Calu3 (cell line): ENCODE results near the gene HSD17B2. TPM values are rescaled to one million over a fixed set of nuclear protein-coding genes. Genes with fewer than 3 reads are reported as not detected.

Source experiments
- BruUV-seq: library from RNA; stranded (reverse); fragments of 400-500 nt; replicated peaks from 2 replicates; lab custom pipeline; 2021; lab: Mats Ljungman, UMichigan
- CTCF ChIA-PET: fragments of 300-600 bp; sonication (Branson Sonifier 250); formaldehyde crosslinking; loops from one replicate; lab custom pipeline; 2022; ENCODE audit warnings: antibody characterized with exemption; lab: Charles Lee
- DNase-seq: peaks from one replicate; pipeline ENCODE4 v3.0.0; 2022
- H3K27ac Mint-ChIP-seq: one replicate; pipeline ENCODE4 v1.8.0; 2022; ENCODE audit warnings: mixed read lengths; ENCODE audit not compliant: unreplicated experiment
- H3K27me3 Mint-ChIP-seq: one replicate; pipeline ENCODE4 v1.8.0; 2022; ENCODE audit warnings: mixed read lengths; ENCODE audit not compliant: unreplicated experiment
- H3K36me3 Mint-ChIP-seq: one replicate; pipeline ENCODE4 v1.8.0; 2022; ENCODE audit warnings: mild to moderate bottlenecking, moderate library complexity, mixed read lengths; ENCODE audit not compliant: insufficient read depth, unreplicated experiment
- H3K4me1 Mint-ChIP-seq: one replicate; pipeline ENCODE4 v1.8.0; 2022; ENCODE audit warnings: mild to moderate bottlenecking, low read depth, mixed read lengths; ENCODE audit not compliant: unreplicated experiment
- H3K4me3 Mint-ChIP-seq: one replicate; pipeline ENCODE4 v1.8.0; 2022; ENCODE audit warnings: mild to moderate bottlenecking, low read depth, moderate library complexity, mixed read lengths; ENCODE audit not compliant: unreplicated experiment
- H3K9me3 Mint-ChIP-seq: one replicate; pipeline ENCODE4 v1.8.0; 2022; ENCODE audit warnings: low read depth, mixed read lengths; ENCODE audit not compliant: unreplicated experiment
- CTCF ChIP-seq: fragments of 200-600 bp; IDR thresholded peaks from one replicate; pipeline ENCODE4 v1.8.0; 2022; ENCODE audit warnings: antibody characterized with exemption; ENCODE audit not compliant: unreplicated experiment
- intact Hi-C: fragments of 100-400 bp; cut with micrococcal nuclease; formaldehyde crosslinking; loops from one replicate; pipeline ENCODE4 v1.10.0; 2022; ENCODE audit not compliant: unreplicated experiment
- total RNA-seq: library from RNA; stranded (reverse); gene quantifications from 2 replicates; pipeline ENCODE4 v1.2.3, GENCODE V29; 2022

The HSD17B2 gene
- total RNA-seq, 1 experiment from 2014 or later = 16.2 TPM

- BruUV-seq = no TSS peak
- no peak overlapping the region for H3K27ac Mint-ChIP-seq
These were observed 81.5 kb downstream of the HSD17B2 start for GRCh38 chr16:82116535-82116934.

GRCh38 chr16:82118749-82119148, 83.7 kb downstream of the HSD17B2 start:
- BruUV-seq = no TSS peak
- intact Hi-C loops = no loop called here
- Mint-ChIP-seq H3K9me3 (no peaks in the 10 kb centered on the region), H3K4me3 (no peak overlapping the region), H3K36me3 (no peaks in the 10 kb centered on the region), H3K27me3 (no peaks in the 10 kb centered on the region), H3K4me1 (no peaks in the 10 kb centered on the region), H3K27ac (no peak overlapping the region)
- DNase-seq = no peak
- CTCF ChIA-PET = no interaction called here
- TF ChIP-seq CTCF = no peak

More at GRCh38 chr16:82116535-82116934, 81.5 kb downstream of the HSD17B2 start:
- intact Hi-C loops = no loop called here
- Mint-ChIP-seq H3K4me3 (no peak overlapping the region), H3K4me1 (peaks cover 9% of the 10 kb centered on the region), H3K36me3 (no peaks in the 10 kb centered on the region), H3K27me3 (no peaks in the 10 kb centered on the region), H3K9me3 (no peaks in the 10 kb centered on the region)
- CTCF ChIA-PET = no interaction called here
- TF ChIP-seq CTCF = no peak
- no peak for DNase-seq

GRCh38 chr16:82119405-82119804, 84.4 kb downstream of the HSD17B2 start:
- Mint-ChIP-seq H3K27me3 (no peaks in the 10 kb centered on the region), H3K27ac (no peak overlapping the region), H3K4me1 (no peaks in the 10 kb centered on the region), H3K36me3 (no peaks in the 10 kb centered on the region), H3K4me3 (no peak overlapping the region), H3K9me3 (no peaks in the 10 kb centered on the region)
- intact Hi-C loops = no loop called here
- CTCF ChIA-PET = no interaction called here
- TF ChIP-seq CTCF = no peak
- no TSS peak for BruUV-seq
- DNase-seq = no peak

GRCh38 chr16:82124651-82125050, 89.6 kb downstream of the HSD17B2 start:
- Mint-ChIP-seq H3K4me3 (no peak overlapping the region), H3K9me3 (no peaks in the 10 kb centered on the region), H3K27ac (no peak overlapping the region), H3K4me1 (no peaks in the 10 kb centered on the region), H3K36me3 (no peaks in the 10 kb centered on the region), H3K27me3 (no peaks in the 10 kb centered on the region)
- intact Hi-C loops = no loop called here
- DNase-seq = no peak
- TF ChIP-seq CTCF = no peak
- CTCF ChIA-PET = no interaction called here
- no TSS peak for BruUV-seq
